SK-N-MC (cell line): ENCODE data around the gene TMEM238L.
"Not testable (repeated sequence)": the region's sequence is repeated elsewhere in the genome, so short reads cannot be mapped to it uniquely, and the experiment has no call there.

Experiments
- DNase-seq: peaks from one replicate; pipeline ENCODE4 v3.0.0-alpha.2; 2011; ENCODE audit warnings: low read depth, low spot score
- H3K27ac ChIP-seq: fragments of 200-600 bp; sonication (generic); 2 replicates; pipeline ENCODE4 v1.5.1; 2016; ENCODE audit warnings: mixed run types
- H3K36me3 ChIP-seq: fragments of 200-600 bp; sonication (generic); 2 replicates; pipeline ENCODE4 v1.6.1; 2017; ENCODE audit warnings: antibody characterized with exemption, low read length, mixed read lengths; ENCODE audit not compliant: insufficient read depth
- H3K4me3 ChIP-seq: fragments of 200-600 bp; sonication (generic); 2 replicates; pipeline ENCODE4 v1.5.1; 2016
- H3K9ac ChIP-seq: fragments of 200-600 bp; sonication (generic); 2 replicates; pipeline ENCODE4 v1.8.0; 2017; ENCODE audit warnings: mixed run types, mixed read lengths; ENCODE audit not compliant: insufficient read length
- H3K9me3 ChIP-seq: fragments of 200-600 bp; sonication (generic); 2 replicates; pipeline ENCODE4 v1.6.1; 2017; ENCODE audit warnings: low read depth, mild to moderate bottlenecking, antibody characterized with exemption, low read length, moderate library complexity, mixed read lengths
- EZH2 ChIP-seq: fragments of 200-600 bp; sonication (generic); IDR thresholded peaks from one replicate; pipeline ENCODE4 v1.6.1; 2017; ENCODE audit warnings: antibody characterized with exemption
- FOXP2 ChIP-seq: optimal IDR thresholded peaks from 2 replicates; pipeline ENCODE3; 2011; ENCODE audit warnings: mild to moderate bottlenecking, moderate library complexity; ENCODE audit not compliant: insufficient read depth; ENCODE audit errors: extremely low read length, control extremely low read depth
- POLR2AphosphoS5 ChIP-seq: IDR thresholded peaks from 2 replicates; pipeline ENCODE4 v1.6.1; 2012; ENCODE audit warnings: mild to moderate bottlenecking, low read depth, low read length, borderline replicate concordance

The TMEM238L gene, protein sequence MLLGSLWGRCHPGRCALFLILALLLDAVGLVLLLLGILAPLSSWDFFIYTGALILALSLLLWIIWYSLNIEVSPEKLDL

DNA sequence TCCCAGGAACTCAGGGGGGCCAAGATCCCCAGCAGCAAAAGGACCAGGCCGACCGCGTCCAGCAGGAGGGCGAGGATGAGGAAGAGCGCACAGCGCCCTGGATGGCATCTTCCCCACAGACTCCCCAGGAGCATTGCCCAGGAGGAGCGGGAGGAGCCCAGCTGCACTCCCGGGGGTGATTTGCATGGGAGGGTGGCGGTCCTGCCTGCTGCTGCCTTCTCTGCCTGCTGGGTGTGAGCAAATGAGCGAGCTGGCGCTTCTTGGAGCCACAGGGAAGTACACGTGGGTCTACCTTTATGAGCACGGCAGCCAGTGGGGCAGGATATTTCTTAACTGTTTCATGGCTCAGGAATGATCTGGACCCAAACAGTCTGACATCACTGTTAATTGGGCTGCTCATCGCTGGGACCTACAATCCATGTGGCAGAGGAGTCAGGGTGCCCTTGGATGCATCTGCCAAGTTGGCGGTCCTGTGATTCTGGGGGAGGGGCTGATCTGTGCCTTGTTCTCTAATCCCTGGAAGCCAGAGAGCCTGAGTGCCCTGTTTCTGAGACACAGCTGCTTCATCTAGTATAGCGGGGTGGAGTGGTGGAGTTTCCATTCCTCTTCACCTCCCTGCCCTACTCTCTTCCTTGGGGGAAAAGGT, at the start of gene TMEM238L:
Gene TMEM238L (minus strand): TSS at position 270 of the 646 bp plus-strand sequence. CDS start 136 bp downstream, at position 134.
- no peak within 1 kb of the TSS for H3K27ac ChIP-seq
- no peaks in the 10 kb centered on the region for H3K9me3 ChIP-seq
- H3K4me3 ChIP-seq = no peak within 1 kb of the TSS
- no peak for DNase-seq
- no peak within 1 kb of the TSS for H3K9ac ChIP-seq
- TF ChIP-seq EZH2 (no peak), FOXP2 (no peak), POLR2AphosphoS5 (no peak)
- H3K36me3 ChIP-seq = no peaks in the 10 kb centered on the region

DNA sequence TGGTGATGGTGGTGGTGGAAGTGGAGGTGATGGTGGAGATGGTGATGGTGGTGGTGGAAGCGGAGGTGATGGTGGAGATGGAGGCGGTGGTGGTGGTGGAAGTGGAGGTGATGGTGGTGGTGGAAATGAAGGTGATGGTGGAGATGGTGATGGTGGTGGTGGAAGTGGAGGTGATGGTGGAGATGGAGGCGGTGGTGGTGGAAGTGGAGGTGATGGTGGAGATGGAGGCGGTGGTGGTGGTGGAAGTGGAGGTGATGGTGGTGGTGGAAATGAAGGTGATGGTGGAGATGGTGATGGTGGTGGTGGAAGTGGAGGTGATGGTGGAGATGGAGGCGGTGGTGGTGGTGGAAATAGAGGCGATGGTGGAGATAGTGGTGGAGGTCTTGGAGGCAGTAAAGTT, 42.7 kb upstream of the TMEM238L start:
- not testable (repeated sequence) for H3K9ac ChIP-seq, H3K4me3 ChIP-seq, H3K9me3 ChIP-seq, H3K27ac ChIP-seq, H3K36me3 ChIP-seq, DNase-seq

DNA sequence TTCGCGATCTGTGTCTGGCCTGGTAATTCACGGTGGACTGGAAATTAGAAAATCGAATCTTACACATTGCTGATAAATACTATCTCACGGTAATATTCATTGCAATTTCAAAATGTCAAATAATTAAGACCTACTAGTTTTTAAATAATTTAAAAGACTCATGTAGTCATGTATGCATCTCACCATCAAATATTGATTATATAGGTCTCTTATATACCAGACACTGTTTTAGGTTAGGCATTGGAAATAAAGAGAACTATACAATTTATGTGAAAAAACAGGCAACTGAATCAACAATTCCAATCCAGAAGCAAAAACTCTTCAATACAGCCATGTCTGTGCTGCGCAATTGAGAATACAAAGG, 41.5 kb upstream of the TMEM238L start:
- H3K4me3 ChIP-seq = peak overlapping the region; percentile 84
- DNase-seq = no peak
- H3K36me3 ChIP-seq = no peaks in the 10 kb centered on the region
- H3K9ac ChIP-seq = no peak overlapping the region
- TF ChIP-seq FOXP2 = no peak
- no peak for TF ChIP-seq EZH2
- TF ChIP-seq POLR2AphosphoS5 = no peak
- H3K27ac ChIP-seq = no peak overlapping the region
- no peaks in the 10 kb centered on the region for H3K9me3 ChIP-seq

DNA sequence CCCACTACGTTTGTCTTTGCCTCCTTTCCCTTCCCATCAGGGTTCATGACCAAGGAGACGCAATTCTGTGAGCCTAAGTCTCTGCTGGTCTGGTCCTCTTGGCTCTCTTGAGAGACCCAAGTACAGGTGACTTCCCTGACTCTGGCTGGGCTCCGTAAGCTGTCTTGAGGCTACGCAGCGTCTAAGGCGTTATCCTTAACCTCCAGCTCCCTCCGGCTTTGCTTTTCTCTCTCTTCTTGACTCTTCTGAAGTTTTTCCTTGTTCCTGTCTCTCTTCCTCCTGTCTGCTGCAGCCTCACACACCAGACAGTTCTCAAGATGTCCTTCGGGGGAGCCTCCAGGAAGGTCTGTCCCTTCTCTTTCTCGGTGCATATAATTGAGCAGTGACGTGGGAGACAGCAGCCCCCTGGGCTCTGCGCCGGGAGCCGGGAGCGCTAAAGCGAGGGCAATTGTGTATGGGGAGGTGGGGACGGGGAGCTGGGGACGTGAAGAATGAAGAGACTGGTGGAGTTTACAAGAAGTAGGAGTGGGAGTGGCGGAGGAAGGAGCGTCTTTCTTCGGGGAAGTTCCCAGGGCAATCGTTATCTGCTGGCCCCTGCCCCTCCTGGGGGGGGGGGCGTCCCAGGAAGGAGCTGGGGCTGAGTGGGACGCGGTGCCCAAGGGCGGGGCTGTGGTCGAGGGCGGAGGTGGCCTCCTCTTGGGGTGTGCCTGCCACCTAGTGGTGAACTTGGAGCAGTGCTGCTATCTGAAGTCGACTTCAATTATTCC, 40.9 kb upstream of the TMEM238L start:
- DNase-seq = no peak
- TF ChIP-seq POLR2AphosphoS5 = no peak
- TF ChIP-seq FOXP2 = no peak
- no peak for TF ChIP-seq EZH2
- H3K36me3 ChIP-seq = no peaks in the 10 kb centered on the region
- H3K27ac ChIP-seq = no peak overlapping the region
- H3K4me3 ChIP-seq = peak overlapping the region; percentile 84
- H3K9me3 ChIP-seq = no peaks in the 10 kb centered on the region
- H3K9ac ChIP-seq = peak overlapping the region; percentile 55

DNA sequence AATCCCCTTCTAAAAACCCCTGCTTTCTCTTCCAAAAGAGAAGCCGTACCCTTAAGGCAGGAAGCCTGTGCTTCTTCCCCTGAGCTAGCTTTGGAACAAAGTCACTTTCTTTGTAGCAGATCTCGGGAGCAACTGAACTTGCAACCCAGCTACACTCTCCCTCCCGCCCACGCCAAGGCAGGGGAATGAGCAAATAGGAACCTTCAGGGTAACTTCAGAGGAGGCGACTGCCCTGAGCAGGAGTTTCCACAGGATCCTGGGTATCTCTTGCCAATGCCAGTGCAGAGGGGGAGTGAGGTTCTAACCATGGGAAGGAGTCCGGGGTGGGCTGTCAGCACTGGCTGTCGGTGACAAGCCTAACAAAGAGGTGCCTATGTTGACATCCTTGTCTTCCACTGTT, 39.9 kb upstream of the TMEM238L start:
- no peaks in the 10 kb centered on the region for H3K36me3 ChIP-seq
- no peak overlapping the region for H3K4me3 ChIP-seq
- H3K9me3 ChIP-seq = no peaks in the 10 kb centered on the region
- H3K27ac ChIP-seq = no peak overlapping the region
- H3K9ac ChIP-seq = no peak overlapping the region
- TF ChIP-seq EZH2 (no peak), POLR2AphosphoS5 (no peak), FOXP2 (no peak)
- no peak for DNase-seq

DNA sequence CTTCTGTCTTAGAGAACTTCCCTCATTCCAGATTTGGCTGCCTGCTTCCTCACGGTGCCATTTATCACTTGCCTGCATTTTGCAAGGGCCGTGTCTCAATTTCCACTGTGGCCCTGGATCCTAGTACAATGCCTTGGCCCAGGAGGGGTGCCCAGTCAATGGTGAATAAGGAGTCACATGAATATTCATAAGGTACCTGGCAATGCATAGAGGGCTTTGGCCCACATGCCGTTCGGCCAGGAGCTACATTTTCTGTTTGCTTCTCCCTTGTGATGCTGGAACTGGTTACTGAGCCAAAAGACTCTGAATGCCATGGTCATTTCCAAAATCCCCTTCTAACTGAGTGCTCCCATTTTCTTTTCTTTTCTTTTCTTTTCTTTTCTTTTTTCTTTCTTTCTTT, 38.8 kb upstream of the TMEM238L start:
- H3K9ac ChIP-seq = no peak overlapping the region
- no peaks in the 10 kb centered on the region for H3K36me3 ChIP-seq
- H3K9me3 ChIP-seq = no peaks in the 10 kb centered on the region
- no peak overlapping the region for H3K4me3 ChIP-seq
- H3K27ac ChIP-seq = no peak overlapping the region
- DNase-seq = no peak
- TF ChIP-seq POLR2AphosphoS5 (no peak), EZH2 (no peak), FOXP2 (no peak)

DNA sequence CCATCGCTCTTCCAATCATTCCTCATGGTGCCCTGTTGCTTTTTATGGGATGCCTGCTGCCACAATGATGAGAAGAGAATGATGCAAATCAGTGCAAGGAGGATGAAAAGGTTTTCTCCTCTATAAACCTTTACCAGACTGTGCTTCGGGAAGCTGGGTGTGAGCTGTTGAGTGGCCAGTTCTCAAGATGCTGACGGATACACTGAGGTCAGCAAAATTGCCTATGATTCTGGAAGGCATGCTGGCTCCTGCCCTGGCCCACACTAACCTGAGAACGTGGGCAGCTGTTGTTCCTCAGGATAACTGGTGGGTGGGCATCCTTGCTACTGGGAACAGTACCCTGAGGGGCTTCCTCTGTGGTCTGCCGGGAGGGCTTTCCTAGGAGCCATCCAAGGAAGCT, 34.8 kb upstream of the TMEM238L start:
- H3K9me3 ChIP-seq = no peaks in the 10 kb centered on the region
- no peak overlapping the region for H3K4me3 ChIP-seq
- DNase-seq = no peak
- no peak overlapping the region for H3K9ac ChIP-seq
- no peak overlapping the region for H3K27ac ChIP-seq
- H3K36me3 ChIP-seq = no peaks in the 10 kb centered on the region
- no peak for TF ChIP-seq EZH2
- TF ChIP-seq FOXP2 = no peak

DNA sequence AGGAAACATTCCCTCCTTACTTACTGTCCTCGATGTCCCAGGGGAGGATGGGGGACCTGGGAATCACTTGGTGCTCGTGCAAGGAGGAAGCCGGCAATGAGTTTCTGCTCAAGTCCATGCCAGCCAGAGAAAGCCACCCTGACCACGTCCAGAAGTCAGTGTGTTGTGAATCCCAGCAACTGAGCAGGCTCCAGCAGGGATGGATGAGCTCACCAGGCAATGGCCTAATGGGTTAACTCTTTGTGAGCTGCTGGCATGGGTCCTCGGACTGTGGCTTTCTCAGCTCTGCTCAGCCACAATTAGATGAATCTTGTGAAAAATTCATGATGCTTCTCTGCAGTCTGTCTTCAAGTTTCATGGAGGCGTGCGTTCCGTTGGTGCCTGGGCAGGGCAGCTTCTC, 34.0 kb upstream of the TMEM238L start, which contains the start of gene PIRT:
Gene PIRT (minus strand): TSS at position 167 of the 400 bp plus-strand sequence. CDS start 12,442 bp downstream, outside the sequence.
- no peak within 1 kb of the TSS for H3K4me3 ChIP-seq
- no peak for DNase-seq

DNA sequence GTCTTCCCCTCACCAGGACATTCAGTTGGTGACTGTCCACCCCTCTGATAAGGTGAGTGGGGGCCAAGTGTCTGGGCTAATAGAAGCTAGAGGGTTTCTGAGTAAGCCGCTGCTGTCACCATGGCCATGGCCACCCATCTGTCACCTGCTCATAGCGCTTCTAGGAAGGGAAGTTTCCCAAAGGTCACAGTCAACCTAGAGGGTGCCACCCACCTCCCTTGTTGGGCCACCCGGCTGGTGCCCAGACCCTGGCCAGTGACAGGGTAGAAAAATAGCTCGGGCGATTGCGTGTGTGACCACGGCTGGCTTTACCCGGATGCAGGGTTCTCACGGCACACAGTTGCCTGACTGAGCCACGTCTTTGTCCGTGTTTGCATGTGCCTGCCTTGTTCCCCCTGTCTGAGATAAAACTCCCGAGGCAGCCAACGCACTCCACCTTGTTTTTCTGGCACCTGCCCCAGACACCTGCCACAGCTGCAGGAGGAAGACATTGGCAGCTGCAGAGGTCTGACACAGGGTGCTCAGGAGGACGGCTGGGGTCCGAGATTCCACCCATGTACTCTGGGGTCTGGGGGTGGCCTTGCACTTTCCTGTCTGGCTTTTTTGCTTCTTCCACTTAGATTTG, 33.2 kb upstream of the TMEM238L start:
- Histone ChIP-seq H3K27ac (no peak overlapping the region), H3K9me3 (no peaks in the 10 kb centered on the region), H3K4me3 (no peak overlapping the region), H3K36me3 (no peaks in the 10 kb centered on the region), H3K9ac (no peak overlapping the region)
- TF ChIP-seq POLR2AphosphoS5 (no peak), EZH2 (no peak), FOXP2 (no peak)
- DNase-seq = no peak

More for the DNA sequence above, 34.0 kb upstream of the TMEM238L start, which contains the start of gene PIRT:
- H3K27ac ChIP-seq = no peak within 1 kb of the TSS
- no peak within 1 kb of the TSS for H3K9ac ChIP-seq
- no peaks in the 10 kb centered on the region for H3K9me3 ChIP-seq
- no peaks in the 10 kb centered on the region for H3K36me3 ChIP-seq
- TF ChIP-seq POLR2AphosphoS5 (no peak), FOXP2 (no peak), EZH2 (no peak)
